ENCODE results near the gene HOXD12. TPM values are rescaled to one million over a fixed set of nuclear protein-coding genes. Genes with fewer than 3 reads are reported as not detected.

Gene HOXD12
- total RNA-seq, 4 donors from 2014 or later, result not detected

DNA sequence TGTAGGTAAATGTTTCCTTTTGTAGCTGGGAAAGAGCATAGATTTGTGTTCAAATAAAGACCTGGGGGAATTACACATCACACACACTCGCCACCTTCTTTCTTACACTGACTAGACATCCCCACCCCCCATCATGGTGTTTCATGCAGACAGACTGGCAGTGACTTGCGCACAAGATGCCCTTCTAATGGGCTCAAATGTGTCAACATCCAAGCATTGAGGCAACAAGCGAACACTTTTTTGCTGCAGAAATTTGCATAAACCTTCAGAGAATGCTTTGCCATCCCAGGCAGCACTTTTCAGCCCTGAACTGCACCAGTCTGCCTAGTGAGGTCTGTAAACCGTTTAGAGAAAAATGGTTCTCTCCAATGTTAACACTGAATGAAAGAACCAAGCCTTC is 34.4 kb downstream of the HOXD12 start:
- Histone ChIP-seq H3K4me1 (peaks cover 5 to 61% (median 9%) of the 10 kb centered on the region in 3 donors), H3K27ac (no peak overlapping the region), H3K9me3 (no peaks in the 10 kb centered on the region), H3K36me3 (no peaks in the 10 kb centered on the region), H3K4me3 (no peak overlapping the region), H3K27me3 (peaks cover 28 to 100% (median 54%) of the 10 kb centered on the region in 4 donors)
- intact Hi-C loops (cut with DNase I), result no loop called here
- DNase-seq, result no peak
- no peak for TF ChIP-seq POLR2A (IDR thresholded peaks at IDR 0.05)
- TF ChIP-seq, protein P1, sequence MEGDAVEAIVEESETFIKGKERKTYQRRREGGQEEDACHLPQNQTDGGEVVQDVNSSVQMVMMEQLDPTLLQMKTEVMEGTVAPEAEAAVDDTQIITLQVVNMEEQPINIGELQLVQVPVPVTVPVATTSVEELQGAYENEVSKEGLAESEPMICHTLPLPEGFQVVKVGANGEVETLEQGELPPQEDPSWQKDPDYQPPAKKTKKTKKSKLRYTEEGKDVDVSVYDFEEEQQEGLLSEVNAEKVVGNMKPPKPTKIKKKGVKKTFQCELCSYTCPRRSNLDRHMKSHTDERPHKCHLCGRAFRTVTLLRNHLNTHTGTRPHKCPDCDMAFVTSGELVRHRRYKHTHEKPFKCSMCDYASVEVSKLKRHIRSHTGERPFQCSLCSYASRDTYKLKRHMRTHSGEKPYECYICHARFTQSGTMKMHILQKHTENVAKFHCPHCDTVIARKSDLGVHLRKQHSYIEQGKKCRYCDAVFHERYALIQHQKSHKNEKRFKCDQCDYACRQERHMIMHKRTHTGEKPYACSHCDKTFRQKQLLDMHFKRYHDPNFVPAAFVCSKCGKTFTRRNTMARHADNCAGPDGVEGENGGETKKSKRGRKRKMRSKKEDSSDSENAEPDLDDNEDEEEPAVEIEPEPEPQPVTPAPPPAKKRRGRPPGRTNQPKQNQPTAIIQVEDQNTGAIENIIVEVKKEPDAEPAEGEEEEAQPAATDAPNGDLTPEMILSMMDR (IDR thresholded peaks at IDR 0.05), result no peak
- 38 to 48% methylated on average over 4 of the region's 4 CpGs for WGBS, 2 donors

DNA sequence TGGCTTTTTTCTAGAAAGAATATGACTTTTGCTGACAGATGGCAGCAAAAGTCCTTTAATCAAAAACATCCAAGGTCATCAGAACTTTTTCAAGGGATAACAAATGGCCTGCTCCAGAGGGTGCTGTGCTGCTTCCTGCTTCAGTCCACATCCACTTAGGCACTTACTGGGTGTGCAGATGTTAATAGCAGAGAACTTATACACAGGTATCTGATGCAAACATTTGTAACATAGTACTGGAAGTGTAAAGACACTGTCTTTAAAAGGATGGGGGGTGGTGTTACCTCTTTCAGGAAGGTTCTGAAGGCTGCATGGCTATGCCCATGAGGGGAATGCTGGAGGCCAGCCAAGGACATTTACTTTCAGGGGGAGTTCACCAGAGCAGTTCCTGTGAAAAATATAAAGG is 35.4 kb downstream of the HOXD12 start:
- Histone ChIP-seq H3K36me3 (no peaks in the 10 kb centered on the region), H3K4me3 (no peak overlapping the region), H3K27me3 (peaks cover 24 to 100% (median 55%) of the 10 kb centered on the region in 4 donors), H3K27ac (peak overlapping the region in 3 of 4 donors; percentile 66 to 83 (median 82)), H3K9me3 (no peaks in the 10 kb centered on the region), H3K4me1 (peaks cover 0 to 58% (median 4%) of the 10 kb centered on the region in 3 donors)
- intact Hi-C loops (cut with DNase I), result loop anchor here (5.0 kb wide), 1 partner anchor 422 kb away; no protein-coding TSS in a partner anchor
- TF ChIP-seq, protein P1 (IDR thresholded peaks at IDR 0.05), result no peak
- TF ChIP-seq POLR2A (IDR thresholded peaks at IDR 0.05), result no peak
- DNase-seq, result no peak

GRCh38 chr2:176136374-176137251 is 37.0 kb downstream of the HOXD12 start:
- Histone ChIP-seq H3K27ac (peak overlapping the region; percentile 19 to 83 (median 74)), H3K27me3 (peaks cover 19 to 100% (median 49%) of the 10 kb centered on the region in 4 donors), H3K36me3 (no peaks in the 10 kb centered on the region), H3K9me3 (no peaks in the 10 kb centered on the region), H3K4me1 (peaks cover 0 to 60% (median 9%) of the 10 kb centered on the region in 3 donors), H3K4me3 (peak overlapping the region; percentile 12 to 63 (median 38))
- intact Hi-C loops (cut with DNase I), result loop anchor here (5.0 kb wide), 1 partner anchor 421 kb away; no protein-coding TSS in a partner anchor
- no peak for DNase-seq
- WGBS, 2 donors, result 7 to 10% methylated on average over 15 to 27 of the region's 71 CpGs
- TF ChIP-seq, protein P1 (IDR thresholded peaks at IDR 0.05), result no peak
- TF ChIP-seq POLR2A (IDR thresholded peaks at IDR 0.05), result no peak

GRCh38 chr2:176137252-176137580 is 37.6 kb downstream of the HOXD12 start:
- Histone ChIP-seq H3K27ac (peak overlapping the region; percentile 19 to 83 (median 74)), H3K9me3 (no peaks in the 10 kb centered on the region), H3K4me1 (peaks cover 0 to 56% (median 9%) of the 10 kb centered on the region in 3 donors), H3K27me3 (peaks cover 17 to 100% (median 45%) of the 10 kb centered on the region in 4 donors), H3K4me3 (peak overlapping the region; percentile 12 to 63 (median 38)), H3K36me3 (no peaks in the 10 kb centered on the region)
- DNase-seq, result no peak
- 14 to 42% methylated on average over 1 to 2 of the region's 2 CpGs for WGBS, 2 donors
- intact Hi-C loops (cut with DNase I), result loop anchor here (5.0 kb wide), 1 partner anchor 420 kb away; no protein-coding TSS in a partner anchor
- TF ChIP-seq POLR2A (IDR thresholded peaks at IDR 0.05), result no peak
- TF ChIP-seq, protein P1 (IDR thresholded peaks at IDR 0.05), result no peak

GRCh38 chr2:176137906-176138305 is 38.3 kb downstream of the HOXD12 start:
- WGBS, 2 donors, result 43 to 49% methylated on average over 8 of the region's 8 CpGs
- intact Hi-C loops (cut with DNase I), result loop anchor here (5.0 kb wide), 1 partner anchor 419 kb away; no protein-coding TSS in a partner anchor

More at GRCh38 chr2:176137906-176138305, 38.3 kb downstream of the HOXD12 start:
- no peaks in the 10 kb centered on the region for H3K36me3 ChIP-seq
- no peaks in the 10 kb centered on the region for H3K9me3 ChIP-seq
- no peak for TF ChIP-seq POLR2A (IDR thresholded peaks at IDR 0.05)
- TF ChIP-seq, protein P1 (IDR thresholded peaks at IDR 0.05), result no peak
- peak overlapping the region in 3 of 4 donors; percentile 61 to 66 (median 62) for H3K27ac ChIP-seq
- H3K4me3 ChIP-seq, result peak overlapping the region in 3 of 4 donors; percentile 27 to 63 (median 49)
- H3K4me1 ChIP-seq, result peaks cover 0 to 50% (median 9%) of the 10 kb centered on the region in 3 donors
- peaks cover 17 to 100% (median 41%) of the 10 kb centered on the region in 4 donors for H3K27me3 ChIP-seq
- no peak for DNase-seq
